CD8-positive, alpha-beta memory T cell (primary cell): Measurements from ENCODE around the gene ASTN2. TPM values are rescaled to one million over a fixed set of nuclear protein-coding genes. Genes with fewer than 3 reads are reported as not detected.
A peak's percentile ranks its signal among the peaks of the same experiment; 100 is the strongest.
"Not testable (repeated sequence)": the region's sequence is repeated elsewhere in the genome, so short reads cannot be mapped to it uniquely, and the experiment has no call there.

Experiments
- CTCF ChIA-PET: fragments of 350-600 bp; sonication (Branson Sonifier 250); formaldehyde crosslinking; loops from one replicate; lab custom pipeline; 2021; ENCODE audit warnings: antibody characterized with exemption; lab: Charles Lee
- POLR2A ChIA-PET: fragments of 350-600 bp; sonication (Branson Sonifier 250); formaldehyde crosslinking; loops from one replicate; lab custom pipeline; 2021; ENCODE audit warnings: antibody characterized with exemption; lab: Charles Lee
- DNase-seq, 5 donors: peaks; one replicate each; pipeline versions ENCODE4 v3.0.0 to v3.0.0-alpha.2; 2020 to 2022; ENCODE audit warnings: mixed read lengths in 1 of 5
- H3K27ac ChIP-seq: one replicate; pipeline ENCODE4 v1.7.0; 2013; ENCODE audit warnings: low read depth, mild to moderate bottlenecking, low read length, moderate library complexity
- H3K27me3 ChIP-seq: 2 replicates; pipeline ENCODE4 v1.7.0; 2013; ENCODE audit warnings: low read length, mild to moderate bottlenecking; ENCODE audit not compliant: insufficient read depth, poor library complexity, severe bottlenecking
- H3K36me3 ChIP-seq: 2 replicates; pipeline ENCODE4 v1.7.0; 2013; ENCODE audit warnings: mild to moderate bottlenecking, low read length, moderate library complexity; ENCODE audit not compliant: insufficient read depth
- H3K4me1 ChIP-seq: 2 replicates; pipeline ENCODE4 v1.7.0; 2013; ENCODE audit warnings: mild to moderate bottlenecking, low read length, moderate library complexity; ENCODE audit not compliant: insufficient read depth
- H3K4me3 ChIP-seq: 2 replicates; pipeline ENCODE4 v1.7.0; 2013; ENCODE audit warnings: mild to moderate bottlenecking, low read length
- H3K9me3 ChIP-seq: 2 replicates; pipeline ENCODE4 v1.7.0; 2013; ENCODE audit warnings: mild to moderate bottlenecking, low read length
- H3K27ac Mint-ChIP-seq, 8 donors: one replicate each; pipeline ENCODE4 v1.8.0; 2020 to 2021; ENCODE audit warnings: mixed read lengths in 8 of 8, mild to moderate bottlenecking in 6 of 8, inconsistent platforms in 3 of 8, moderate library complexity in 3 of 8
- H3K27me3 Mint-ChIP-seq, 2 donors: one replicate each; pipeline ENCODE4 v1.8.0; 2020 to 2021; ENCODE audit warnings: mixed read lengths in 2 of 2, mild to moderate bottlenecking in 1 of 2, moderate library complexity in 1 of 2
- H3K36me3 Mint-ChIP-seq, 3 donors: one replicate each; pipeline ENCODE4 v1.8.0; 2020 to 2021; ENCODE audit warnings: mixed read lengths in 3 of 3, inconsistent platforms in 1 of 3, mild to moderate bottlenecking in 1 of 3
- H3K4me1 Mint-ChIP-seq, 3 donors: one replicate each; pipeline ENCODE4 v1.8.0; 2020 to 2021; ENCODE audit warnings: mixed read lengths in 3 of 3, inconsistent platforms in 1 of 3, mild to moderate bottlenecking in 1 of 3
- H3K4me3 Mint-ChIP-seq, 7 donors: one replicate each; pipeline ENCODE4 v1.8.0; 2020 to 2021; ENCODE audit warnings: mixed read lengths in 7 of 7, mild to moderate bottlenecking in 6 of 7, moderate library complexity in 4 of 7, inconsistent platforms in 2 of 7
- H3K9me3 Mint-ChIP-seq, 5 donors: one replicate each; pipeline ENCODE4 v1.8.0; 2020 to 2022; ENCODE audit warnings: mixed read lengths in 5 of 5, mild to moderate bottlenecking in 3 of 5, moderate library complexity in 2 of 5, inconsistent platforms in 1 of 5
- polyA plus RNA-seq: library from polyadenylated mRNA; unstranded; fragments of 300-500 nt; fragmentation: Illumina TruSeq; gene quantifications from one replicate; pipeline ENCODE4 v1.2.3, GENCODE V29; 2021
- total RNA-seq, 2 experiments: library from RNA; stranded (reverse); gene quantifications; one replicate each; pipeline ENCODE4 v1.2.3, GENCODE V29; 2021

ASTN2 gene
- total and polyA plus RNA-seq, 3 experiments from 2014 or later = 4.1 to 4.8 (median 4.2) TPM

DNA sequence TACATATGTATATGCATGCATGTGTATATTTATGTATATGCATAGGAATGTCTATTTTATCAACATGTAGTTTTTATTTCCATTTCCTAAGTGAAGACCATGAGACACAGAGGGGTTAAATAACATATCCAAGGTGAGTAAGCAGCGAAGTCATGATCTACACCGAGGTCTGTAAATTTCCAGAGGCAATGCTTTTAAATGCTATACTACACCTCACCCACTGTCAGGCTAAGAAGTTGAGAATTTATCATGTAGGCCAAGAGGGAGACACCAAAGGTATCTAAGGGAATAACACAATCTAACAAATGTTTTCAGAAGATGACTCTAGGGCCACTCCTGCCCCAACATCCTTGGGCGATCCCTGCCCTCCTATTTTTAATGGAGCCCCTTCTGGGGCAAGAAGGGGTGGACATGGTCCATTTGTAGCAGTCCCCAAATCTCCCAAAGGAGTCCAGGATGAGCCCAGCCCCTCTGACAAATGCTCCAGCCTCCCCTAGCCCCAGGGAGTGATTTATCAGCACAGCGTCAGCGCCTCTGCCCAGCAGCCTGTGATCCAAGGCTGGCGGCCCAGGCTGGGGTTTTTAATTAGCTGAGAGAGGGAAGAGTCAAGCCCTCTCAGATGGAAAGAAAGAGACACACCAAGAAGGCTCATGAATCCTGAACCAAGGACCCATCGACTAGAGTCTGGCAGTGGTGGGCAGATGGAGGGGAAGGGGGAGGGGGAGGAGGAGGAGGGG lies 339.9 kb downstream of the ASTN2 start:
- peaks cover 4 to 14% (median 5%) of the 10 kb centered on the region in 5 donors for H3K9me3 Mint-ChIP-seq
- DNase-seq = no peak
- H3K4me3 Mint-ChIP-seq = no peak overlapping the region
- Histone ChIP-seq H3K27ac (no peak overlapping the region), H3K4me3 (no peak overlapping the region), H3K27me3 (no peaks in the 10 kb centered on the region), H3K4me1 (no peaks in the 10 kb centered on the region), H3K9me3 (peaks cover 3% of the 10 kb centered on the region), H3K36me3 (no peaks in the 10 kb centered on the region)
- CTCF ChIA-PET = no interaction called here
- H3K36me3 Mint-ChIP-seq = no peaks in the 10 kb centered on the region
- peaks cover 0 to 2% of the 10 kb centered on the region in 2 donors for H3K27me3 Mint-ChIP-seq
- no peaks in the 10 kb centered on the region for H3K4me1 Mint-ChIP-seq
- H3K27ac Mint-ChIP-seq = no peak overlapping the region
- POLR2A ChIA-PET = no interaction called here

- H3K4me3 ChIP-seq = no peak overlapping the region
- DNase-seq = no peak
- Mint-ChIP-seq H3K36me3 (no peaks in the 10 kb centered on the region), H3K9me3 (peaks cover 4 to 14% (median 5%) of the 10 kb centered on the region in 5 donors), H3K4me3 (no peak overlapping the region), H3K27ac (no peak overlapping the region), H3K27me3 (peaks cover 0 to 2% of the 10 kb centered on the region in 2 donors), H3K4me1 (no peaks in the 10 kb centered on the region)
- H3K4me1 ChIP-seq = no peaks in the 10 kb centered on the region
- POLR2A ChIA-PET = no interaction called here
- no peaks in the 10 kb centered on the region for H3K36me3 ChIP-seq
- peaks cover 3% of the 10 kb centered on the region for H3K9me3 ChIP-seq
- no peaks in the 10 kb centered on the region for H3K27me3 ChIP-seq
- H3K27ac ChIP-seq = no peak overlapping the region
- CTCF ChIA-PET = no interaction called here
These were observed 340.6 kb downstream of the ASTN2 start for GRCh38 chr9:117074342-117074662.

DNA sequence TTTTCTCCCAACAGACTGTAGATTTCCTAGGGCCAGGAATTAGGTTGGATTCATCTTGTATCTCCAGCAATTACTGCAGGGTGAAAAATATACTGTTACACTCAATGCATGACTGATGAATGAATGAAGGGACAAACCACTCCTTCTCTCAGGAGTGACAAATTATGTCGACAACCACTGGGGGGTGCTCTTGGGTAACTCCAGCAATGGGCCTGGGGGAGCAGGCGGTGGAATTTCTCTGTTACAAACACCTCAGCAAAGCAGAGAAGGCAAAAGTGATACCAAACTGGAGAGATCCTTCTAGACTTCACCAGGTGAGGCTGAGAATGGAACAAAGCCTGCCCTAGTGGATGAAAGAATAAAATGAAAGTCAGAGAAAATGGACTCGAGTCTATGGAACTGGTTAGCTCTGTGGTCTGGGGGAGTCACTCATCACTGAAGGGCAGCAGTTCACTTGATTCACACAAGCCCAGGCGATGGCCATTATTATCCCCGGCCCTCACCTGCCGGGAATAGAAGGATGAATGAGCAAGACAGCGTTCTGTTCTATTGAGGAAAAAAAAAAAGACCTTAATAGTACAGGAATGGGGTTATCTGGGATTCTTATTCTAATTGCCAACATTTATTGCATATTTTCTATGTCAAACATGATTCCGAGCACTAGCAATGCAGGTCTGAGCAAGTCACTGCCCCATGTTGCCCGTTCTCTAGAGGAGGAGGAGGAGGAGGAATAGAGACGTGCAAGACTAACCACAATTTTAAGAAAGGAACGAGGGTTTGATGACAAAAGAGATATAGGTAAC lies 341.1 kb downstream of the ASTN2 start:
- CTCF ChIA-PET = no interaction called here

DNA sequence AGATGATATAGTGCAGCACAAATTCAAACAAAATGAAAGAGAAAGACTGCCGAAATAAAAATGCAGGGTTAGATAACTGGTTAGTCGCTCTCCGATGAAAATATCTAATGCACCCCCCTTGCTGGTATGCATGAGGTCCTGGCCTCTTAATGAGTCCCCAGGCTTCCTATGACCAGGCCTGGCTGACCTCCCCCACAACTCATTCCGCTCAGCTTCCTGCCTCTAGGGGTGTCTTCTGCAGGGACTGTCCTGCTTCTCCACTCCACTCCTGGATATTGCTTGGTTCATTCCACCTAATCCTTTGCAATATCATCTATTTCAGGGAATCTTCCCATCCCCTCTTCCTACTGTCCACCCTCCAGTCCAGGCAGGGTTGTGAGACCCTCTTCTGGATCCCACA lies 341.8 kb downstream of the ASTN2 start:
- no peak overlapping the region for H3K4me3 ChIP-seq
- no peak overlapping the region for H3K4me3 Mint-ChIP-seq
- peaks cover 4 to 14% (median 5%) of the 10 kb centered on the region in 5 donors for H3K9me3 Mint-ChIP-seq
- H3K36me3 ChIP-seq = no peaks in the 10 kb centered on the region
- H3K27me3 ChIP-seq = no peaks in the 10 kb centered on the region
- peaks cover 0 to 2% of the 10 kb centered on the region in 2 donors for H3K27me3 Mint-ChIP-seq
- no peaks in the 10 kb centered on the region for H3K4me1 ChIP-seq
- DNase-seq = no peak
- no peaks in the 10 kb centered on the region for H3K36me3 Mint-ChIP-seq
- ChIA-PET CTCF (no interaction called here), POLR2A (no interaction called here)
- H3K27ac ChIP-seq = no peak overlapping the region
- H3K27ac Mint-ChIP-seq = no peak overlapping the region
- H3K9me3 ChIP-seq = peaks cover 3% of the 10 kb centered on the region
- no peaks in the 10 kb centered on the region for H3K4me1 Mint-ChIP-seq

More for the DNA sequence above, 341.1 kb downstream of the ASTN2 start:
- no peak for DNase-seq
- H3K27me3 ChIP-seq = no peaks in the 10 kb centered on the region
- H3K9me3 ChIP-seq = peaks cover 3% of the 10 kb centered on the region
- Mint-ChIP-seq H3K9me3 (peaks cover 4 to 14% (median 5%) of the 10 kb centered on the region in 5 donors), H3K4me3 (no peak overlapping the region), H3K27ac (no peak overlapping the region), H3K4me1 (no peaks in the 10 kb centered on the region), H3K36me3 (no peaks in the 10 kb centered on the region), H3K27me3 (peaks cover 0 to 2% of the 10 kb centered on the region in 2 donors)
- H3K36me3 ChIP-seq = no peaks in the 10 kb centered on the region
- H3K4me1 ChIP-seq = no peaks in the 10 kb centered on the region
- H3K27ac ChIP-seq = no peak overlapping the region
- POLR2A ChIA-PET = no interaction called here
- no peak overlapping the region for H3K4me3 ChIP-seq

GRCh38 chr9:117072216-117072615 lies 342.6 kb downstream of the ASTN2 start:
- no peak for DNase-seq
- no peaks in the 10 kb centered on the region for H3K4me1 Mint-ChIP-seq
- Histone ChIP-seq H3K36me3 (no peaks in the 10 kb centered on the region), H3K27ac (no peak overlapping the region), H3K4me1 (no peaks in the 10 kb centered on the region), H3K27me3 (no peaks in the 10 kb centered on the region), H3K4me3 (no peak overlapping the region), H3K9me3 (peaks cover 3% of the 10 kb centered on the region)
- no peak overlapping the region for H3K4me3 Mint-ChIP-seq
- peaks cover 0 to 2% of the 10 kb centered on the region in 2 donors for H3K27me3 Mint-ChIP-seq
- ChIA-PET CTCF (no interaction called here), POLR2A (no interaction called here)
- H3K36me3 Mint-ChIP-seq = no peaks in the 10 kb centered on the region
- peaks cover 4 to 14% (median 5%) of the 10 kb centered on the region in 5 donors for H3K9me3 Mint-ChIP-seq
- H3K27ac Mint-ChIP-seq = no peak overlapping the region

- H3K27ac Mint-ChIP-seq, H3K9me3 ChIP-seq, H3K27ac ChIP-seq, DNase-seq, H3K4me3 Mint-ChIP-seq, CTCF ChIA-PET, H3K36me3 ChIP-seq, H3K4me1 ChIP-seq, H3K36me3 Mint-ChIP-seq, H3K27me3 ChIP-seq, H3K27me3 Mint-ChIP-seq, H3K4me1 Mint-ChIP-seq, POLR2A ChIA-PET, H3K4me3 ChIP-seq: not testable (repeated sequence)
- peaks cover 4 to 14% (median 5%) of the 10 kb centered on the region in 5 donors for H3K9me3 Mint-ChIP-seq
These were observed 343.1 kb downstream of the ASTN2 start for GRCh38 chr9:117071673-117072207.

DNA sequence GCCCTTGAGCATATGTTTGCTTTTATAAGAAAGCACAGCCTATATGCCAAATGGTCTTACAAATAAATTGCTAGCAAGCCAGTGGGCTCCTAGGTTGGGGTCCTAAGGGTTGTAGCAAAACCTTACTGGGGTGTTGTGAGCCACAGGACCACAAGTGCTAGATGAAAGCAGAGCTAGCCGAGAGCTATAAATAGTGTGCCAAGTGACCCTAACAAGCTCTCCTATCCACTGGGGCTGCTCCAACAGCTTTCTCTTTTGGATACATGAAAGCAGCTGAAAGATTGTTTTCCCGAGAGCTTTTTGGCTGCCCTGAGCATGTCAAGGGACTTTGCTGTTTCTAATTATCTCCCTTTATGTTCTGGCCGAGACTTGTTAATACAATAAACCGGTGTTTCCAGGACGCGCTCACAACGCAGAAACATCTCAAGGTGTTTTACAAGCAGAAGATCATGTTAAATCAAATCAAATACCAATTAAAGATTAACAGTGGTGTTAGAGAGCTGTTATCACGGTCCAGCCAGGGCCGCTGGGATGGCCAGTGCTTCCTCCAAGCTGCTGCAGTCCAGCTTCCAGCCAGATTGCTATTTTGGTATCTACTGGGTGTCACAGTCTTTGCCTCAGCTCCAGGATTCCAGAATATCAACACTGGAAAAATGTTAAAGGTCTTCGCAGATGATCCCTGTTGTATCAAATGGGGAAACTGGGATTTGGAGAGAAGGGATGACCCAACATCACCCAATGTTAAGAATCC lies 351.0 kb downstream of the ASTN2 start:
- Histone ChIP-seq H3K4me3 (no peak overlapping the region), H3K9me3 (no peaks in the 10 kb centered on the region), H3K27ac (no peak overlapping the region), H3K27me3 (no peaks in the 10 kb centered on the region), H3K4me1 (no peaks in the 10 kb centered on the region), H3K36me3 (no peaks in the 10 kb centered on the region)
- ChIA-PET POLR2A (no interaction called here), CTCF (no interaction called here)
- Mint-ChIP-seq H3K4me3 (peak overlapping the region in 1 of 7 donors; percentile 13), H3K27me3 (no peaks in the 10 kb centered on the region), H3K4me1 (no peaks in the 10 kb centered on the region), H3K27ac (no peak overlapping the region), H3K36me3 (no peaks in the 10 kb centered on the region), H3K9me3 (peaks cover under 1 to 17% (median 2%) of the 10 kb centered on the region in 5 donors)
- no peak for DNase-seq

DNA sequence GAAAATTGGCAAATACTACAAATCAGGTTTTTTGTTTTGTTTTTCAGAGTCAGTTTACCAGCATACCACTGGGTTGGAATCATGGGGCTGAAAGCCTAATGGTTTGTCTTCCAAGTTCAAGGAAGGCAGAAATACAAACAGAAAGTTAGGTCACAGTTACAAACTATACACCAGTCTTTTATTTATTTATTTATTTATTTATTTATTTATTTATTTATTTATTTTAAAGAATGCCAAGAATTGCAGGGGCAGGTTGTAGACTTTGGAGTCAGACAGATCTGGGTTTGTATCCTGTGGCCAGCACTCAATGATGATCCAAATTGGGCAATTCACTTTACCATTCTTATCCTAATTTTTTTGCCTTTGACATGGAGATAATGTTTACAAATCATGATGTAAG lies 353.9 kb downstream of the ASTN2 start:
- Histone ChIP-seq H3K36me3 (no peaks in the 10 kb centered on the region), H3K27ac (no peak overlapping the region), H3K4me1 (no peaks in the 10 kb centered on the region), H3K9me3 (no peaks in the 10 kb centered on the region), H3K4me3 (no peak overlapping the region), H3K27me3 (no peaks in the 10 kb centered on the region)
- H3K4me1 Mint-ChIP-seq = no peaks in the 10 kb centered on the region
- no peaks in the 10 kb centered on the region for H3K27me3 Mint-ChIP-seq
- POLR2A ChIA-PET = no interaction called here
- peaks cover 4 to 17% (median 4%) of the 10 kb centered on the region in 5 donors for H3K9me3 Mint-ChIP-seq
- CTCF ChIA-PET = no interaction called here
- H3K4me3 Mint-ChIP-seq = no peak overlapping the region
- no peak overlapping the region for H3K27ac Mint-ChIP-seq
- no peak for DNase-seq
- H3K36me3 Mint-ChIP-seq = no peaks in the 10 kb centered on the region
